ENCODE data around the gene KCNK16.

Gene KCNK16

DNA sequence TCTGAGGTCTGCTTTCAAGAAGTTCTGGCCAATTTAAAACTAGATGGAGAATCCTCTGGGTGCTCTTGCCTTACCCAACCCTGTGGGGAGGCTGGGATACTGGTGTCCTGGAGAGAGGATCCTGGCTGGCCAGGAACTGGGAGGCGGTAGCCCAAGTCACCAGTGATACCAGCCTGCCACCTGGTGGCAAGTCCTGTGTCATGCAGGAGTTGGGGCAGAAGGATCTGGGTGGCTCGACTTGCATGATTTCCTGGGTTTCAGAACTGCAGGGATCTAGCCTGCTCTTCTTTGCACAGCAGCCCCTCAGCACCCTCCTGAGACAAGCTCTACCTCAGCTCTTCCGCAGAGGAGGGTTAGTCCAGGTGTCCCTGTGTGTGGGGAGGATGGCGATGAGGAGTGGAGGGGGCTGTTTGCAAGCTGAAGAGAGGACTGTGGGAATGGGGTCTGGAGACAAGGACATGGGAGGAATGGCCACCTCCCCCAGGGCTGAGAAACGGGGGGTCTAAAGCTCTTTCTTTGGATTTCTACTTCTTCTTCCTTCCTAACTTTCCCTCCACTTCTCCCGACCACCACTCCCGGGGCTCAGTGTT lies 12.5 kb downstream of the KCNK16 start:
- peak; percentile 76 to 86 (median 82) for DNase-seq

DNA sequence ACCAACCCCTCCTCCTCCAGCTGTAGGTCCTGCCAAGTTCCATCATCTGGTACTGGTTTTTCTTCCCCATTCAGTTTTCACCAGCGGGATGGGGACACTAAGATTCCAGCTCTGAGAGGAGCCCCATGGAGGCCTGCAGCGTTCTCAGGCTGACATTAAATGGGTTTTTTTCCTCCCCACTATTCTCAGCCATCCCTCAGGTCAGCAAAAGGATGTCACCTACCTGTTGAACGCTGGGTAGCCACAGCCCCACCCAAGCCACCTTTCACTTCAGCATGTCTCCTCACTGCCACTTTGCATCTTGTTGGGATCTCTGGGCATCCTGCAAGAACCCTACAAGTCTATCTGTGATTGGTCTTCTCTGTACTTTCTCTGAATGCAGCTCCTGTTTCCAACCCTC lies 15.0 kb downstream of the KCNK16 start:
- DNase-seq = no peak

DNA sequence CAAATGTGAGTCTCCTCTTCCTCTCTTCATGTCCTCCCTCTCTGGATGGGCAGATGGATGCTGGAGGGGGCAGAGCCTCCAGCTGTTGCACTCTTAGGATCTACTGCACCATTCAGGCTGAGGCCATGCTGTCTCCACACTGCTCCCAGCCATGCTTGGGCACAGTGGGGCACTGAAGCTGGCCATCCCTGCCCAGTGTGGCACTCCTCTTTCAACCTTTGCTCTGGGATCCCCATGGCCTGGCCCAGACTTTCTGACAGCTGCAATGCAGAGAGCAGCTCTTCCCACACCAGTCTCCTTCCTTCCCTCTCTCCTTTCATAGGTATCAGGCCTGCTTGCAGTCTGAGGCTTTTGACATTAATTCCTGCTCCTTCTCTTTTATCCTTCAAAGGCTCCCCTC lies 17.6 kb downstream of the KCNK16 start:
- no peak for DNase-seq

DNA sequence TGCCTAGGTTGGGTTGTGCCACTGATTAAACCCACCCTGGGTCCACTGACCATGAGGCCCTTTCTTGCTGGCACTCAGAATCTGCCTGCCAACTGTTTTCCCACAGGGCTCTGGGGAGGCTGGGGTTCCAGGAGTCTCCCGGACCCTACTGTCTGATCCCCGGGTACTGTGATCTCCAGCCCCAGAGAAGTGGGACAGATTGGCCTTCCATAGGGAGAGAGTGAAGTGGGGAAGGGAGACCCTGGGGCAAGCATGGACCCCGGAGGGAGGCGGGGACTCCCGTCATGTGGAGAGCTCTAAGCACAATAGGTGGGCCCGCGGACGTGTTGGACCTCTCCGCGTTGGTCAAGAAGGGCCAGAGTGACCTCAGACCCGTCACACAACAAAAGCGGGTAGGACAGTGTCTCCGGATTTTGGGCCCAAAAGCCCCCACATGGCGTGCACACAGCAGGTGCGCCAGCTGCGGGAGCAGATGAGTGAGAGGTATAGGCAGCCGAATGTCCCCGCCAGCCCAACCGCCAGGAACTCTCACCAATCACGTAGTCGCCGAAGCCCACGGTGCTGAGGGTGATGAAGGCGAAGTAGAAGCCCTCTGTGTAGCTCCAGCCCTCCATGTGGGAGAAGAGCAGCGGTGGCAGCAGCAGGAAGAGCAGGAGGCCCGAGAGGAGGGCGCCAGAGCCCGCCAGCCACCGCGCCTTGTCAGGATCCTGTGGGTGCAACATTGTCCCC lies 18.9 kb downstream of the KCNK16 start:
- no peak for DNase-seq

GRCh38 chr6:39302669-39303424 lies 19.7 kb downstream of the KCNK16 start:
- peak; percentile 88 to 93 (median 91) for DNase-seq

DNA sequence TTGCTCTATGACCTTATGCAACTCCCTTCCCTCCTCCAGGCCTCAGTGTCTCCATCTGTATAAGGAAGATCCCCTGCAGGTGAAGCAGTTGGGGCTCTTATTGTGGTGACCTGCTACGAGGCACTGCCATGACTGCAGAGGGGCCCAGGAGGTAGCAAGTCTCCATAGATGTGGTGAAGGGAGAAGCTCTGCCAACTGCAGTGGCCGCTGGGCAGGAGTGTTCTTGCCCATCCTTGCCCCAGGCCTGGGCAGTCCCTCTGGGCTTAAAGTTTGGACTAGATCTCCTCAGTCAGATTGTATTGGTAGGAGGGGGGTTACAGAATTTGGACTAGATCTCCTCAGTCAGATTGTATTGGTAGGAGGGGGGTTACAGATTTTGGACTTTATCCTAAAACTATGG lies 20.5 kb downstream of the KCNK16 start:
- no peak for DNase-seq

GRCh38 chr6:39301606-39302005 lies 20.9 kb downstream of the KCNK16 start:
- DNase-seq = no peak

DNA sequence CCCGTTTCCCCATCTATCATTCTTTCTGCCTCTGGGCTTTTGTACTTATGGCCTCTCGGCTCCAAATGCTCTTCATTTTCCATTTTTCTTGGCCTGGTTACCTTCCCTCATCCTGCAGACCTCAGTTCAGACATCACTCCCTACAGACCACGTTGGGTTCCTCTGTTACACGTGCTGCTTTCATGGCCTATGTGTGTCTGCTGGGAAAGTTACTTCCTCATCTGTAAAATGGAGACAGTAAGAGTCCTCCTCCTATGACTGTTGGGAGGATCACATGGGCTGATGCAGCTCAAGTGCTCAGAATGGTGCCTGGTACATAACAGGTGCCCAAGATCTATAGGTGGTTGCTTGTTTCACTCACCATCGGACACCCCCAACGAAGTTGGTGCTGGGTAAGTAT lies 21.8 kb downstream of the KCNK16 start:
- DNase-seq = peak; percentile 37 to 75 (median 56)

- no peak for DNase-seq
Observed at GRCh38 chr6:39298061-39298460, 24.4 kb downstream of the KCNK16 start.

DNA sequence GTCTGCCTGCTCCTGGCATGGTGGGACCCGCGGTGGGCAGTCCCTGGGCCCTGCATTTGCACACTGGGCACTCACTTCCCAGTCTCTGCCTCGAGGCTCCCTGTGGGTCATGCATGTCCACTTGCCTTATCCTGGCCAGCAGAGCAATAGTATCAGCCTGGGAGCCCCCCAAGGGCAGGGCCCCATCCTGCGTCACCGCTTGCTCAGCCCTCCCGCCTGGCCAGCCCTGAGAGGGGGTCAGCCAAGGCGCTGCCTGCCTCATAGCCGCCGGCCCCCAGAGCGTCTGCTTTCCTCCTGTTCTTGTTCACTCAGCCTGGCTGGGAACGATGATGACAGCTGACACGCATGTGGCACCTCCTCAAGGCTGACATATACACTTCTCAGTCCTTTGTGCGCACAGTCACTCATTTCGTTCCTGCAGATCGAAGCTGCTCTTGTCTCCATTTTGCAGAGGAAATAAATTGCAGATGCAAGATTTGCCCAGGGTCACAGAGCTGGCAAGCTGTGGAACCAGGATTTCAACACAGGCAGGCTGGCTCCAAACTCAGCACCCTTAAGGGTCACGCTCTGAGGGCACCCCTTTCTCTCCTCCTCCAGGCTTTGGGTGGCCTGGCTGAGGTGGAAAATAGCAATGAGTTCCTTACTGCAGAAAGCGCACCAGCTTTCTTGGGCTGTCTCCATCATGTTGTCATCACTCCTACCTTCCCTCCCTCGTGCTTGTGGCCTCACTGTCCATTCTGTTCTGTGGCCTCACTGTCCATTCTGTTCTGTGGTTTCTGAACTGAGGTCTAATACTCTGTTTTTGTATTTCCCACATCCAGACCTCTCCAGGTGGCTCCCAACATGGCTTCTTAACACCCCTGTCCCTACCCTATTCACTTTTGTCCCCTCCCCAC lies 25.5 kb downstream of the KCNK16 start:
- no peak for DNase-seq

GRCh38 chr6:39295611-39296011 lies 26.9 kb downstream of the KCNK16 start:
- DNase-seq = no peak

- DNase-seq = no peak
Observed at GRCh38 chr6:39294899-39295298, 27.6 kb downstream of the KCNK16 start.

GRCh38 chr6:39294133-39294532 lies 28.4 kb downstream of the KCNK16 start:
- peak in 3 of 4 experiments; percentile 19 to 62 (median 37) for DNase-seq

DNA sequence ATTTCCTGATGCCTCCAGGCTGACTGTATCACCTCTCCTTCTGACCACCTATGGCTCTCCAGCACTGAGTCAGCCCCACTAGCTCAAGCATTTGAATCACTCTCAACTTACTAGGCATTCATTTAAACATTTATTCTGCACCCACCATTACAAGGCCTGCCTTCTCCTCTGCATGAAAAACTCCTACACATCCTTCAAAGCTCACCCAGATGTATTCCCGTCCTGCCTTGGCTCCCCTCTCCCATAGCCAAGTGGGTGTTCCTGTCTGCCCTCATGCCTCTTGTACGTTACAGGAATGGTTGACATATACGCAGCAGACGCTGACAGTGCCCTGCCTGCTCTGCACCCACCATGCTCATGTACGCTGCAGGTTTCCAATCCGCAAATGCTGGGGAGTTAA lies 29.9 kb downstream of the KCNK16 start:
- DNase-seq = no peak

DNA sequence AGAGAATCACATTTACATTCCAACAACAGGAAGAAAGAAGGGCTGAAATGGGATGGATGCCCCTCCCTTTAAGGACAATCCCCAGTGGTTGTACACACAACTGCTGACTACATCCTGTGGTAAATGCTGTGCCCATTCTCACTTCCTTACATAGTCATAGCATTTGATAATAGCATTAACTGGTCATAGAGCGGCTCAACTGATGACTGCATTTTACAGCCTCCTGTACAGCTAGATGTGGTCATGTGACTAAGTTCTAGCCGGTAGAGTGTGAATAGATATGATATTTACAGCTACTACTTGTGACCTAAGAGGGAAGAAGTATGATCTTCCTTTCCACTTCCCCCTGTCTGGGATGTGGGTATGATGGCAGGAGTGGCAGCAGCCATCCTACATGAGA lies 33.0 kb downstream of the KCNK16 start:
- peak; percentile 22 to 83 (median 56) for DNase-seq

GRCh38 chr6:39287601-39288000 lies 34.9 kb downstream of the KCNK16 start:
- DNase-seq = no peak

GRCh38 chr6:39286596-39286995 lies 35.9 kb downstream of the KCNK16 start:
- peak in 2 of 4 experiments; percentile 51 to 60 for DNase-seq

- DNase-seq = peak in 3 of 4 experiments; percentile 29 to 58 (median 41)
Observed at GRCh38 chr6:39282774-39283173, 39.7 kb downstream of the KCNK16 start.

DNA sequence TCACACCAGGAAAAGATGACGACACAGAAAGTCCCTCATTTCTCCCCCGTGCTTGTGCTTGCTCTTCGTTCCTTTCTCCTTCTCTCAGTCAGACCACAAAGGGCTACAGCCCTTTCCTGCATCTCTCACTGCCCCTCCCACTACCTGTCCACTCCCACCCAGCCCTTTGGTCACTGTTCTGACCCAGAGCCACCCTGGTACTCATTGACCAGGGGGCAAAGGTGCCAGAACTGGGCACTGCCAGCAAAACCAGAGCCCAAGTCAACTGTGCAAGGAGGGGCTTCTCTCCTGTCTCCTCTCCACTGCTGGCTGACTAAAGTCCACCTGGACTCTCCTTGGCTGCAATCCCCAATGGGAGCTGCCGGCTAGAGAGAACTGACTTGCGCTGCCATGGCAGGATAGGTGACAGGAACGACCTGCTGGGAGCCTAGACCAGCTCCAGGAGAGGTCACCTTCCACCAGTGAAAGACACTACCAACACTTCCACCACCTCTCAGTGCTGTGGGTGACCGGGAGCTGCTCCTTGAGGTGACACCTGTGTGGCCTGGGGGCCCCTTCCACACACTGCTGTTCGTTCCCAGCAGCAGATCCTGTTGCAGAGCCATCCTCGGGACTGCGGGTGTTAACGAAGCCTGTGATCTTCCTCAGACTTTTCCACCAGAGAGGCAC lies 41.1 kb downstream of the KCNK16 start:
- no peak for DNase-seq

- DNase-seq = peak; percentile 19 to 41 (median 35)
Observed at GRCh38 chr6:39280247-39280731, 42.2 kb downstream of the KCNK16 start.

DNA sequence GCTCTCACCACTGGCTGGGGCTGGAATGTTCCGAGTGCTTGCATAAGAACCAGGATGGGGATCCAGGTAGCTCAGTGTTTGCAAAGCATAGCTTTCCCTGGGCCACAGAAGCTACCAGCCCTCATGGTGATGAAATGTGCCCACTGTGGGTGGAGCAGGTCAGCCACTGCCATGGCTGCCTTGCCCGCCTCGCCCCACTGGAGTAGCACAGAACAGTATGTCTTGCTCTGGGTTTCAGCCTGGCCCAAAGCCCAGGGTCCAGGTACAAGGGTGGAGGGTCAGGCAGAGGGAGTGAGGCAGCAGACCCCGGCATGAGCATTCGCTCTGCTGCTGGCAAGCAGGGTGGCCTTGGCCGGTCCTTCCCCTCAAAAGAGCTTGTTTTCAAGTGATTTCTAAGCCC lies 43.0 kb downstream of the KCNK16 start:
- no peak for DNase-seq
